PFSK-1 (cell line): ENCODE results near the gene STOML2.

ENCODE experiments used
- POLR2AphosphoS5 ChIP-seq: IDR thresholded peaks from 2 replicates; pipeline ENCODE4 v1.6.1; 2012; ENCODE audit warnings: low read depth, mild to moderate bottlenecking, control low read depth, low read length, moderate library complexity
- SIN3A ChIP-seq: IDR thresholded peaks from 2 replicates; pipeline ENCODE4 v1.6.1; 2012; ENCODE audit warnings: mild to moderate bottlenecking, low read length, moderate library complexity, borderline replicate concordance; ENCODE audit not compliant: insufficient read depth
- TF ChIP-seq, protein P1 (sequence below), 2 experiments: IDR thresholded peaks; 2 replicates each; pipeline versions ENCODE4 v1.6.1 to v1.8.0; 2011 to 2012; ENCODE audit warnings: low read depth in 2 of 2, low read length in 2 of 2, control low read depth in 1 of 2, inconsistent platforms in 1 of 2, mild to moderate bottlenecking in 1 of 2, moderate library complexity in 1 of 2; ENCODE audit not compliant: insufficient read depth in 1 of 2

DNA sequence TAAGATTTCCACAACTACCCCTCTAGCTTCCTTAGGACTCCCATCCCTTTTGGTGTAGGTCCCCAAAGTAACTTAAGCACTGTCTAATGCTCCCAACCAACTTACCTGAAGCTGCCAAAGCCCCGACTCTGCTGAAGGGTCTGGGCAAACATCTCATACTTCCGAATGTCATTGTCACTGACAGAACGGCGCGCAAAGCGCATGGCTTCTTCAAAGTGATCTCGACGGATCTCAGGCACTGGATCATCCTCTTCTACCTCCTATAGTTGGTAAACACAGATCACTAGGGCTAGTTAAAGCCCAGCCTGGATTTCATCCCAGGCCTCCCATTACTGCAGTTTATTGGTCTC, 45.7 kb downstream of the STOML2 start:
- no peak for TF ChIP-seq POLR2AphosphoS5
- TF ChIP-seq SIN3A: no peak
- TF ChIP-seq, protein P1, sequence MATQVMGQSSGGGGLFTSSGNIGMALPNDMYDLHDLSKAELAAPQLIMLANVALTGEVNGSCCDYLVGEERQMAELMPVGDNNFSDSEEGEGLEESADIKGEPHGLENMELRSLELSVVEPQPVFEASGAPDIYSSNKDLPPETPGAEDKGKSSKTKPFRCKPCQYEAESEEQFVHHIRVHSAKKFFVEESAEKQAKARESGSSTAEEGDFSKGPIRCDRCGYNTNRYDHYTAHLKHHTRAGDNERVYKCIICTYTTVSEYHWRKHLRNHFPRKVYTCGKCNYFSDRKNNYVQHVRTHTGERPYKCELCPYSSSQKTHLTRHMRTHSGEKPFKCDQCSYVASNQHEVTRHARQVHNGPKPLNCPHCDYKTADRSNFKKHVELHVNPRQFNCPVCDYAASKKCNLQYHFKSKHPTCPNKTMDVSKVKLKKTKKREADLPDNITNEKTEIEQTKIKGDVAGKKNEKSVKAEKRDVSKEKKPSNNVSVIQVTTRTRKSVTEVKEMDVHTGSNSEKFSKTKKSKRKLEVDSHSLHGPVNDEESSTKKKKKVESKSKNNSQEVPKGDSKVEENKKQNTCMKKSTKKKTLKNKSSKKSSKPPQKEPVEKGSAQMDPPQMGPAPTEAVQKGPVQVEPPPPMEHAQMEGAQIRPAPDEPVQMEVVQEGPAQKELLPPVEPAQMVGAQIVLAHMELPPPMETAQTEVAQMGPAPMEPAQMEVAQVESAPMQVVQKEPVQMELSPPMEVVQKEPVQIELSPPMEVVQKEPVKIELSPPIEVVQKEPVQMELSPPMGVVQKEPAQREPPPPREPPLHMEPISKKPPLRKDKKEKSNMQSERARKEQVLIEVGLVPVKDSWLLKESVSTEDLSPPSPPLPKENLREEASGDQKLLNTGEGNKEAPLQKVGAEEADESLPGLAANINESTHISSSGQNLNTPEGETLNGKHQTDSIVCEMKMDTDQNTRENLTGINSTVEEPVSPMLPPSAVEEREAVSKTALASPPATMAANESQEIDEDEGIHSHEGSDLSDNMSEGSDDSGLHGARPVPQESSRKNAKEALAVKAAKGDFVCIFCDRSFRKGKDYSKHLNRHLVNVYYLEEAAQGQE (IDR thresholded peaks at IDR 0.05; ENCODE audit: insufficient read depth in 1 of 2, low read depth in 2 of 2, low read length in 2 of 2): no peak
